GM18511 (cell line): ENCODE results near the gene LNP1.
"Not testable (repeated sequence)": the region's sequence is repeated elsewhere in the genome, so short reads cannot be mapped to it uniquely, and the experiment has no call there.

Experiments used
- ATAC-seq: cut with Tn5 transposase; IDR thresholded peaks from one replicate; pipeline ENCODE4 v1.9.1; 2021; ENCODE audit warnings: mild to moderate bottlenecking, moderate library complexity; ENCODE audit not compliant: unreplicated experiment

LNP1 gene

DNA sequence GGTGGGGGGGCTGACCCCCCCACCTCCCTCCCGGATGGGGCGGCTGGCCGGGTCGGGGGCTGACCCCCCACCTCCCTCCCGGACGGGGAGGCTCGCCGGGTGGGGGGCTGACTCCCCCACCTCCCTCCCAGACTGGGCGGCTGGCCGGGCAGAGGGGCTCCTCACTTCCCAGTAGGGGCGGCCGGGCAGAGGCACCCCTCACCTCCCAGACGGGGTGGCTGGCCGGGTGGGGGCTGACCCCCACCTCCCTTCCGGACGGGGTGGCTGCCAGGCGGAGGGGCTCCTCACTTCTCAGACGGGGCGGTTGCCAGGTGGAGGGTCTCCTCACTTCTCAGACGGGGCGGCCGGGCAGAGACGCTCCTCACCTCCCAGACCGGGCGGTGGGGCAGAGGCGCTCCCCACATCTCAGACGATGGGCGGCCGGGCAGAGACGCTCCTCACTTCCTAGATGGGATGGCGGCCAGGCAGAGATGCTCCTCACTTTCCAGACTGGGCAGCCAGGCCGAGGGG lies 76.6 kb downstream of the LNP1 start:
- not testable (repeated sequence) for ATAC-seq

DNA sequence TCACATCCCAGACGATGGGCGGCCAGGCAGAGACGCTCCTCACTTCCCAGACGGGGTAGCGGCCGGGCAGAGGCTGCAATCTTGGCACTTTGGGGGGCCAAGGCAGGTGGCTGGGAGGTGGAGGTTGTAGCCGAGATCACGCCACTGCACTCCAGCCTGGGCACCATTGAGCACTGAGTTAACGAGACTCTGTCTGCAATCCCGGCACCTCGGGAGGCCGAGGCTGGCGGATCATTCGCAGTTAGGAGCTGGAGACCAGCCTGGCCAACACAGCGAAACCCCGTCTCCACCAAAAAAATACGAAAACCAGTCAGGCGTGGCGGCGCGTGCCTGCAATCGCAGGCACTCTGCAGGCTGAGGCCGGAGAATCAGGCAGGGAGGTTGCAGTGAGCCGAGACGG lies 77.2 kb downstream of the LNP1 start:
- ATAC-seq = not testable (repeated sequence)

DNA sequence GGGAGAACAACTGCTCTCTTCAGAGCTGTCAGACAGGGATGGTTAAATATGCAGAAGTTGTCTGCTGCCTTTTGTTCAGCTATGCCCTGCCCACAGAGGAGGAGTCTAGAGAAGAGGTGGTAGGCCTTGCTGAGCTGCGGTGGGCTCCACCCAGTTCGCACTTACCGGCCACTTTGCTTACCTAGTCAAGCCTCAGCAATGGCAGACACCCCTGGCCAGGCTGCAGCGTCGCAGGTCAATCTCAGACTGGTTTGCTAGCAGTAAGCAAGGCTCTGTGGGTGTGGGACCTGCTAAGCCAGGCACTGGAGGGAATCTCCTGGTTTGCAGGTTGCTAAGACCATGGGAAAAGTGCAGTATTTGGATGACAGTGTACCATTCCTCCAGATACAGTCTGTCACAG lies 78.7 kb downstream of the LNP1 start:
- no peak for ATAC-seq

DNA sequence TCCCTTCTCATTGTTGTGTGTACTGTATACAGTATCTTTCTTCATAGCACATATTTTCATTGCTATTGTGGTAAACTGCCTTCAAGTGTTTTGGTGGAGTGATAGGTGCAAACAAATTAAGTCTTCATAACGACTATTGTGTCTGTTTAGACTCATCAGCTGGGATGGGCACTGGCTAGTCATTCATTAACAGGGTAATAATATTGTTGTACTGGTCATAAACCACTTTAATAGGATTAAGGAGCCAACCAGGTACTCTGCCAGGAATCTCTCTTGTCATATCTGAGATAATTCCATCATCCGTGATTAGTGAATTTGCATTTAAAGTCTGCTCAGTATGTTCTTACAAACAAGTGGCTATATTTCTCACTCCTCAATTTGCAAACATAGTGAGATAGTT lies 80.8 kb downstream of the LNP1 start:
- no peak for ATAC-seq

DNA sequence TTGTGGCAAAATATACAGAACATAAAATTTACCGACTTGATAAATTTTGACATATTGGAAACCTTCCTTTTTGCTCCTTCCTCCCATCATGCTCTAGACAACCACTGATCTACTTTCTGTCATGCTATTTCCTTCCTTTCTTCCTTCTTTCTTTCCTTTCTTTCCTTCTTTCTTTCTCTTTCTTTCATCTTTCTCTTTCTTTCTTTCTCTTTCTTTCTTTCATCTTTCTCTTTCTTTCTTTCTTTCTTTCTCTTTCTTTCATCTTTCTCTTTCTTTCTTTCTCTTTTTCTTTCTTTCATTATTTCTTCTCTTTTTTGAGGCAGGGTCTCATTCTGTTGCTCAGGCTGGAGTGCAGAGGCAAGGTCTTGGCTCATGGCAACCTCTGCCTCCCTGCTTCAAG lies 82.2 kb downstream of the LNP1 start:
- ATAC-seq = no peak

DNA sequence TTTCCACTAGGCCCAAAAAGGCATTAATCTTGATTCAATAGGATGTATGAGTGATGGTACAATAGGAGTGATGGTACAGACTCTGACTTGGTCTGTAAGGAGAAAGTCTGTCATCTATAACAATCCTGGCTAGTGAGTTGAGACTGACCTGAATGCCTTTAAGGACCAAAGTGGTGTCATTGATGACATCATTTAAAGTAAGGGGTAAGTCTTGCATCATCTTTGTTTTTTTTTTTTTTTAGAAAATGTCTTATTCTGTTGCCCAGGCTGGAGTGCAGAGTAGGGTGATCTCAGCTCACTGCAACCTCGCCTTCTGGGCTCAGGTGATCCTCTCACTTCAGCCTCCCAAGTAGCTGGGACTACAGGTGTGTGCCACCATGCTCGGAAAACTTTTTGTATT lies 85.5 kb downstream of the LNP1 start:
- ATAC-seq = no peak

DNA sequence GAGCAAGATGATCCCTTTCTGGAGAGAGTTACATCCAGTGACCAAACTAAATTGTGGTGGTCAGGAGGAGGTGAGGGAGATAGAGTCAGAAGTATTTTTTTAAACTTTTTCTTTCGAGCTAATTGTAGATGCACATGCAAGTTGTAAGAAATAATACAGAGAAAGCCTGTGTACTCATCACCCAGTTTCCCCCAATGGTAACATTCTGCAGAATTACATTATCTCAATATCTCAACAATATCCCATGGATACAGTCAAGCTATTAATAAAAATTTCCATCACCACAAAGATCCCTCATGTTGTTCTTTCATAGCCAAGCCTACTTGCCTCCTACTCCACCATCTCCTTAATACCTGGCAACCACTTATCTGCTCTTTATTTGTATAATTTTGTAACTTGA lies 87.8 kb downstream of the LNP1 start:
- no peak for ATAC-seq

DNA sequence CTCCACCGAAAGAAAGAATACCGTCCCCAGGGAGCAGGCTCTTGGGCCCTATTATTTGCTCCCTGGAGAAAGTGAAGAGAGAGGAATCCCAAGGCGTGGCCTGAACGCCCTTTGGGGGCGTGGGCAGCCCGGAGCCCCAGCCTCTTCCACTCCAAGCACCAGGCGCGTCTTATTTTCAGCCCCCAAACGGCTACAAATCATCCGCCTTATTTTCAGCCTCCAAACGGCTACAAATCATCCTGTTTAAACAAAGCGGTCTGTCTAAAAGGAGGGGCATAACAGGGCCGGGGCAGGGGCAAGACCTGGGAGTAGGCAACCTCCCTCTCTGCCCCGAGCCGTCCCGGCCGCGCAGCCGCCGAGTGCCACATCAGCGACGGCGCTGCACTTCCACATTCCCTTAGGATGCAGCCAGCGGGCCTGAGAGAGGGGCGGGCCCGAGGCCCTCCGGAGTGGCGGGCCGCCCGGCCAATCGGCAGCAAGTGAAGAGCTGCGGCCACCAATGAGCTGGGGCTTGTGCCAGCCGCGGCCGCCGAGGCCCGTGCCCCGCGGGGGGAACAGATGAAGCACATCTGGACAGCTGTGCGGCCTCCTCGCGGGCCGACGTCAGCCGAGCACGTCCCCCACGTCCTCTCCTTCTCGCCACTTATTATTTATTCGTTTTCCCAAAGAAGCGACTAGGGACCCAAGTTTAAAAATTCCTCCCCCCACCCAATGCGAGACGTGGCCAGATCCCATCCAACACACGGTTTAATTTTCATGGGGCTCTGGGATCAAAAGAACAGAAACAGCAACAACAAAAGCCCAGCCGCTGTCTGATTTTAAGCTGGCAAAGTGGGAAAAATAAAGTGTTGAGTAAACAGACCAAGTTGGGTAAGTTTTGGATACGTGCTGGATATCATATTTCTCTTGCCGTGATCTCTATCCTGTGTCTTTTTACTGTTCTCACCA lies 91.0 kb downstream of the LNP1 start, which contains the start of gene TMEM45A:
Gene TMEM45A, plus strand, starts transcription at position 561 of the 948 bp plus-strand sequence. CDS start 62,593 bp downstream, outside the sequence.
- peak; percentile 96 for ATAC-seq

DNA sequence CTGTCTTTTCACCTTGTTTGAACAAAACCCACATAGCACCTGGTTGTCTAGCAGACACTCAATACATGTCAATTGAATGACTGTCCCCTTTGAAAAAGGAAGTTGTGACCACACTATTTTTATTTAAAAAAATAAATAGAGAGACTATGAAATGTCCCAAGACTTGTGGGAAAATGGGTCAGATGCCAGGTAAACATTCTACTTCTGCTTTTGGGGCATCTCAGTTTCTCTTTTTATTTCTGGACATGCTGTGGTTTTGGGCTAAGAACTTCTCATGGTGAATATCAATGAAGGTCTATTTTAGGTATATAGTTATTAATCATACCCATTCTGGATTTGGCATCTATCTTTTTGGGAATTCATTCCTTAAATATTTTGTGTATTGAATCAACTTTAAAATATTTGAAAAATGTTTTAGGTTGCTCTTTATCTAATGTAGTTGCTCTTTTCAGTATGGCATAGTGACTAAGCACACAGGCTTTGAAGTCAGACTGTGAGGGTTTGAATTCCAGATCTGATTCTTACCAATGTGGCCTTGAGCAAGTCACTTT lies 95.4 kb downstream of the LNP1 start:
- ATAC-seq = peak; percentile 53

DNA sequence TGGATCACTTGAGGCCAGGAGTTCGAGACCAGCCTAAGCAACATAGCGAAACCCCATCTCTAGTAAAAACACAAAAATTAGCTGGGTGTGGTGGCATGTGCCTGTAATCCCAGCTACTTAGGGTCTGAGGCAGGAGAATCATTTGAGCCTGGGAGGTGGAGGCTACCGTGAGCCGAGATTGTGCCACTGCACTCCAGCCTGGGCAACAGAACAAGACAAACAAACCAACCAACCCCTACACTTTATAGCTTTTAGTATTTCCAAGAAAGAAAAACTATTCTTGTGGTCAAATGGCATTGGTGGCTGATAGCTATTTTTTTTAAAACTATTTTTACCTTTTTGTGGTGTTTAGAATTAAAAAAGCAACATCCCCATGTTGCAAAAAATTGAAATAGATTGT lies 98.3 kb downstream of the LNP1 start:
- ATAC-seq = no peak

DNA sequence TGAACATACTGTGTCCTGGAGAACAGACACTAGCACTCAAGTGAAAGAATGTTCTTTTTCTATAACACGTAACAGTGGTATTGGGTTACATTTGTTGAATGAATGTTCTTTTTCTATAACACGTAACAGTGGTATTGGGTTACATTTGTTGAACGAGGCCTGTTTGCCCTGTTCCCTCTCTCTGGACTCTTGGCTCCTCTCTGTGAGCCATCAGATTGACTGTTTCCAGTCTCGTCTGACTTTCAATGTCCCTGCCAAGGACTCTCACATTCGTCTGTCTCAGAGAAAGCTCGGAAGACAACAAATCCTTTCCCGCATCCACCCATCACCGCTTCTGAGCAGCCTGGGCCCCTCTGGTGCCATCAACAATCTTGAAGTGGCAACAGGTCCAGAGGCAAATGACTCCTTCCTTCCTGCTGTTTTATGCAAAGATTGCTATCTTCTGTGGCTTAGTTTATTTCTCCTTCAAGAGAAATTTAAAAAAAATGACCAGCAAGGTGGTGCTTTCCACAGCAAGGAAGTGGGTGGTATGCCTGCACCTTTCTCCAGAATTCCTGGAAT lies 99.1 kb downstream of the LNP1 start:
- no peak for ATAC-seq

DNA sequence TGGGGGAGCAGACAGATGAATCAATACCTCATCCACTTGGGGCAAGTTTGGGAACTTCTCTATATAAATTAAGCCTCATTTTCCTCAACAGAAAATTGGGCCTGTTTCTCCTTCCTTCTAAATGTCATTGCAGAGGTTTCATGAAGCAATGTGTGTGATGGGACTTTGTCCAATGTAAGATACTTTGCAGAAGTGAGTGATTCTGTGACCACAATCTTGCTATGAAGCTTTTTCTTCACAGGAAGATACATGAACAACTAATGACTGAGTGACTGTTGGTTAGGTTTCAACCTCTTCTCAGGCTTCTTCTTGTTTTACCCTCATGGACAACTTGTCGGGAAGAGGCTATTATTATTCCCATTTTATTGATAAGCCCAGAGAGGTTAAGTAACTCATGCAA lies 102.1 kb downstream of the LNP1 start:
- ATAC-seq = no peak
